Panc1 (cell line): ENCODE measurements around the gene TBC1D10A. TPM values are rescaled to one million over a fixed set of nuclear protein-coding genes. Genes with fewer than 3 reads are reported as not detected.

Source experiments
- ATAC-seq: fragments of 200-7000 bp; cut with Tn5 transposase; 2 replicates; pipeline ENCODE4 v1.9.1; 2020; ENCODE audit warnings: mild to moderate bottlenecking, moderate library complexity
- BruUV-seq: library from RNA; stranded (reverse); fragments of 400-500 nt; replicated peaks from 2 replicates; lab custom pipeline; 2021; lab: Mats Ljungman, UMichigan
- CTCF ChIA-PET: fragments of 300-600 bp; sonication (Branson Sonifier 250); formaldehyde crosslinking; loops from one replicate; lab custom pipeline; 2022; ENCODE audit warnings: antibody characterized with exemption; lab: Charles Lee
- POLR2A ChIA-PET: fragments of 300-600 bp; sonication (Branson Sonifier 250); formaldehyde crosslinking; loops from one replicate; lab custom pipeline; 2022; ENCODE audit warnings: antibody characterized with exemption; lab: Charles Lee
- DNase-seq: peaks from one replicate; pipeline ENCODE4 v3.0.0-alpha.2; 2010; ENCODE audit warnings: low read depth, low spot score
- H3K27ac ChIP-seq: 2 replicates; pipeline ENCODE4 v1.5.1; 2011; ENCODE audit warnings: mild to moderate bottlenecking, low read length, inconsistent platforms
- H3K27me3 ChIP-seq: fragments of 200-500 bp; sonication (Bioruptor generic); 2 replicates; pipeline ENCODE4 v1.6.0; 2014; ENCODE audit warnings: low read length, inconsistent platforms; ENCODE audit not compliant: control insufficient read depth, insufficient read depth
- H3K36me3 ChIP-seq: fragments of 200-500 bp; sonication (Bioruptor generic); 2 replicates; pipeline ENCODE4 v1.5.1; 2014; ENCODE audit warnings: inconsistent platforms, mild to moderate bottlenecking, low read length, moderate library complexity; ENCODE audit not compliant: control insufficient read depth, insufficient read depth
- H3K4me1 ChIP-seq: 2 replicates; pipeline ENCODE4 v1.5.1; 2011; ENCODE audit warnings: inconsistent platforms, mild to moderate bottlenecking, low read length, moderate library complexity; ENCODE audit not compliant: control insufficient read depth, insufficient read depth
- H3K4me3 ChIP-seq, 2 experiments: 2 replicates each; pipeline ENCODE4 v1.5.1; 2011 to 2012; ENCODE audit warnings: low read depth in 2 of 2, low read length in 2 of 2, mild to moderate bottlenecking in 2 of 2, inconsistent platforms in 1 of 2, moderate library complexity in 1 of 2
- H3K9me3 ChIP-seq: fragments of 200-500 bp; sonication (Bioruptor generic); 2 replicates; pipeline ENCODE4 v1.5.1; 2014; ENCODE audit warnings: low read depth, mild to moderate bottlenecking, inconsistent platforms, low read length, moderate library complexity; ENCODE audit not compliant: control insufficient read depth, insufficient read depth
- POLR2AphosphoS5 ChIP-seq: IDR thresholded peaks from 2 replicates; pipeline ENCODE4 v1.6.1; 2012; ENCODE audit warnings: mild to moderate bottlenecking, low read depth, low read length, moderate library complexity
- REST ChIP-seq, 2 experiments: IDR thresholded peaks; 2 replicates each; pipeline ENCODE4 v1.6.1; 2011 to 2012; ENCODE audit warnings: low read depth in 2 of 2, control low read depth in 1 of 2, low read length in 1 of 2, mild to moderate bottlenecking in 1 of 2, moderate library complexity in 1 of 2; ENCODE audit not compliant: insufficient read depth in 1 of 2
- SIN3A ChIP-seq: IDR thresholded peaks from 2 replicates; pipeline ENCODE4 v1.6.1; 2012; ENCODE audit warnings: low read depth, mild to moderate bottlenecking, low read length, moderate library complexity, borderline replicate concordance; ENCODE audit not compliant: insufficient read depth
- TCF7L2 ChIP-seq: IDR thresholded peaks from 2 replicates; pipeline ENCODE4 v1.6.1; 2011; ENCODE audit warnings: mild to moderate bottlenecking, low read depth, low read length, inconsistent platforms
- in situ Hi-C: cut with HindIII; loops from 2 replicates; pipeline ENCODE4 v1.10.0; 2016; ENCODE audit warnings: low sequenced_read_pairs, low pct_unique_long_range_greater_than_20kb
- intact Hi-C: fragments of 100-400 bp; cut with micrococcal nuclease; formaldehyde crosslinking; loops from one replicate; pipeline ENCODE4 v1.10.0; 2022; ENCODE audit not compliant: unreplicated experiment
- total RNA-seq: library from RNA; stranded (reverse); gene quantifications from one replicate; pipeline ENCODE4 v1.2.1, GENCODE V29; 2021; ENCODE audit not compliant: unreplicated experiment

Gene TBC1D10A
- total RNA-seq, 1 experiment from 2014 or later: 14.9 TPM

- H3K4me1 ChIP-seq: peaks cover 75% of the 10 kb centered on the region
- no peaks in the 10 kb centered on the region for H3K27me3 ChIP-seq
- intact Hi-C loops: loop anchor here (5.0 kb wide), 1 partner anchor 137 kb away; no protein-coding TSS in a partner anchor
- TF ChIP-seq SIN3A: no peak
- peak; percentile 58; the same call in 1 of the 2 replicates for TF ChIP-seq TCF7L2
- no peaks in the 10 kb centered on the region; the same call in 1 of the 2 replicates for H3K36me3 ChIP-seq
- H3K9me3 ChIP-seq: no peaks in the 10 kb centered on the region
- POLR2A ChIA-PET: interaction anchor here (0.5 kb wide), 1 partner anchor 178 kb away, joined by 3 read pairs; no protein-coding TSS in a partner anchor
- peak overlapping the region; percentile 95 for H3K27ac ChIP-seq
- no peak for ATAC-seq
- DNase-seq: no peak
- in situ Hi-C loops: no loop called here
- CTCF ChIA-PET: no interaction called here
- no TSS peak for BruUV-seq
- H3K4me3 ChIP-seq: no peak overlapping the region
Measured at GRCh38 chr22:30244066-30244465, 82.7 kb downstream of the TBC1D10A start.

- ATAC-seq (no peak), DNase-seq (no peak)
- Histone ChIP-seq H3K27me3 (no peaks in the 10 kb centered on the region), H3K4me3 (no peak overlapping the region), H3K27ac (peak overlapping the region; percentile 95), H3K9me3 (no peaks in the 10 kb centered on the region), H3K36me3 (no peaks in the 10 kb centered on the region; the same call in 1 of the 2 replicates), H3K4me1 (peaks cover 75% of the 10 kb centered on the region)
- ChIA-PET CTCF (interaction anchor here (0.5 kb wide), 1 partner anchor 390 kb away, joined by 11 read pairs; no protein-coding TSS in a partner anchor), POLR2A (interaction anchor here (0.5 kb wide), 1 partner anchor 178 kb away, joined by 3 read pairs; no protein-coding TSS in a partner anchor)
- no peak for TF ChIP-seq SIN3A
- TF ChIP-seq TCF7L2: no peak
- no peak for TF ChIP-seq POLR2AphosphoS5
- TF ChIP-seq REST (IDR thresholded peaks at IDR 0.05; ENCODE audit: insufficient read depth in 1 of 2, low read depth in 2 of 2, low read length in 1 of 2): no peak
- in situ Hi-C loops: no loop called here
- no TSS peak for BruUV-seq
- intact Hi-C loops: loop anchor here (5.0 kb wide), 1 partner anchor 136 kb away; no protein-coding TSS in a partner anchor
Measured at GRCh38 chr22:30243661-30244060, 83.1 kb downstream of the TBC1D10A start.

Other genes starting within 250 kb of the TBC1D10A start
- not detected for gene HORMAD2, start 246.5 kb downstream of the TBC1D10A start, total RNA-seq
- gene LIF, start 80.2 kb downstream of the TBC1D10A start, total RNA-seq: 34.4 TPM
- gene OSM, start 60.1 kb downstream of the TBC1D10A start, total RNA-seq: not detected
- 6.7 TPM for gene CASTOR1, start 37.4 kb downstream of the TBC1D10A start, total RNA-seq
- gene SF3A1, start 30.0 kb upstream of the TBC1D10A start, total RNA-seq: 176 TPM
- 2.1 TPM for gene CCDC157, start 30.1 kb upstream of the TBC1D10A start, total RNA-seq
- gene RNF215, start 60.5 kb upstream of the TBC1D10A start, total RNA-seq: 35.8 TPM
- 10.7 TPM for gene SEC14L2, start 70.1 kb upstream of the TBC1D10A start, total RNA-seq
- gene MTFP1, start 98.8 kb upstream of the TBC1D10A start, total RNA-seq: 21.5 TPM
- gene SEC14L3, start 145.1 kb upstream of the TBC1D10A start, total RNA-seq: not detected
- 2.4 TPM for gene SEC14L4, start 178.8 kb upstream of the TBC1D10A start, total RNA-seq
- not detected for gene SEC14L6, start 219.8 kb upstream of the TBC1D10A start, total RNA-seq
- 1.1 TPM for gene GAL3ST1, start 247.7 kb upstream of the TBC1D10A start, total RNA-seq